DND-41 (cell line): Measurements from ENCODE around the gene TMEM232.
"Not testable (repeated sequence)": the region's sequence is repeated elsewhere in the genome, so short reads cannot be mapped to it uniquely, and the experiment has no call there.

Experiments used
- ATAC-seq: fragments of 200-7000 bp; cut with Tn5 transposase; 3 replicates; pipeline ENCODE4 v1.9.1; 2021; ENCODE audit warnings: low read depth; ENCODE audit not compliant: insufficient read depth
- DNase-seq: peaks from one replicate; pipeline ENCODE4 v3.0.0-alpha.2; 2020
- H2AFZ ChIP-seq: 2 replicates; pipeline ENCODE4 v1.6.0; 2012; ENCODE audit warnings: low read depth, low read length
- H3K27ac ChIP-seq: 2 replicates; pipeline ENCODE4 v1.5.1; 2012; ENCODE audit warnings: low read length, inconsistent platforms
- H3K27me3 ChIP-seq: fragments of 200-600 bp; sonication (generic); 2 replicates; pipeline ENCODE4 v1.6.0; 2012; ENCODE audit warnings: low read length, mild to moderate bottlenecking, inconsistent platforms; ENCODE audit not compliant: insufficient read depth, poor library complexity
- H3K36me3 ChIP-seq: 2 replicates; pipeline ENCODE4 v1.5.1; 2012; ENCODE audit warnings: low read length, inconsistent platforms; ENCODE audit not compliant: insufficient read depth
- H3K4me1 ChIP-seq: 2 replicates; pipeline ENCODE4 v1.5.1; 2012; ENCODE audit warnings: mild to moderate bottlenecking, low read length; ENCODE audit not compliant: insufficient read depth
- H3K4me2 ChIP-seq: 2 replicates; pipeline ENCODE4 v1.6.0; 2012; ENCODE audit warnings: mild to moderate bottlenecking, moderate library complexity, low read length, inconsistent platforms; ENCODE audit not compliant: insufficient read depth
- H3K4me3 ChIP-seq, 2 experiments: fragments of 200-600 bp in 1 of 2; shearing (Covaris generic) in 1 of 2; 2 replicates each; pipeline ENCODE4 v1.5.1; 2012 to 2016; ENCODE audit warnings: inconsistent platforms in 2 of 2, low read length in 2 of 2, mild to moderate bottlenecking in 2 of 2, low read depth in 1 of 2, moderate library complexity in 1 of 2
- H3K79me2 ChIP-seq: 2 replicates; pipeline ENCODE4 v1.6.0; 2012; ENCODE audit warnings: low read length, inconsistent platforms; ENCODE audit not compliant: insufficient read depth
- H3K9ac ChIP-seq: 2 replicates; pipeline ENCODE4 v1.6.0; 2012; ENCODE audit warnings: low read depth, mild to moderate bottlenecking, inconsistent platforms, low read length, moderate library complexity
- H3K9me3 ChIP-seq: 2 replicates; pipeline ENCODE4 v1.5.1; 2012; ENCODE audit warnings: low read length, moderate library complexity, mild to moderate bottlenecking, inconsistent platforms; ENCODE audit not compliant: insufficient read depth, severe bottlenecking
- H4K20me1 ChIP-seq: 2 replicates; pipeline ENCODE4 v1.6.0; 2012; ENCODE audit warnings: low read length; ENCODE audit not compliant: insufficient read depth
- CTCF ChIP-seq: IDR thresholded peaks from 2 replicates; pipeline ENCODE4 v1.5.1; 2012; ENCODE audit warnings: borderline replicate concordance, low read length, moderate library complexity, mild to moderate bottlenecking; ENCODE audit not compliant: poor library complexity, severe bottlenecking; ENCODE audit errors: extremely low read depth
- EZH2 ChIP-seq: IDR thresholded peaks from 3 replicates; pipeline ENCODE4 v1.6.1; 2012; ENCODE audit warnings: borderline replicate concordance, low read depth, mild to moderate bottlenecking, moderate library complexity, low read length, inconsistent platforms; ENCODE audit not compliant: severe bottlenecking

TMEM232 gene

GRCh38 chr5:110681109-110681508 is 45.4 kb downstream of the TMEM232 start:
- Histone ChIP-seq H2AFZ (no peak overlapping the region), H3K4me2 (no peak overlapping the region)
- TF ChIP-seq CTCF: no peak

GRCh38 chr5:110676554-110676953 is 49.9 kb downstream of the TMEM232 start:
- H3K9me3 ChIP-seq, H3K4me1 ChIP-seq, H3K27ac ChIP-seq, H2AFZ ChIP-seq, H3K27me3 ChIP-seq, H3K4me3 ChIP-seq, H3K9ac ChIP-seq, H4K20me1 ChIP-seq, H3K79me2 ChIP-seq, H3K4me2 ChIP-seq, H3K36me3 ChIP-seq, ATAC-seq, DNase-seq: not testable (repeated sequence)

More at GRCh38 chr5:110681109-110681508, 45.4 kb downstream of the TMEM232 start:
- ATAC-seq (no peak), DNase-seq (no peak)
- Histone ChIP-seq H3K9ac (no peak overlapping the region), H3K4me1 (peaks cover 5% of the 10 kb centered on the region), H3K27me3 (no peaks in the 10 kb centered on the region), H3K9me3 (no peaks in the 10 kb centered on the region), H3K79me2 (no peaks in the 10 kb centered on the region), H3K27ac (no peak overlapping the region), H4K20me1 (no peaks in the 10 kb centered on the region), H3K4me3 (no peak overlapping the region), H3K36me3 (no peaks in the 10 kb centered on the region)

GRCh38 chr5:110665184-110665726 is 61.2 kb downstream of the TMEM232 start:
- TF ChIP-seq CTCF: no peak
- no peak for TF ChIP-seq EZH2
- DNase-seq (no peak), ATAC-seq (no peak)
- Histone ChIP-seq H3K27ac (no peak overlapping the region), H3K4me2 (no peak overlapping the region), H4K20me1 (no peaks in the 10 kb centered on the region), H3K36me3 (no peaks in the 10 kb centered on the region), H3K9me3 (no peaks in the 10 kb centered on the region), H3K4me3 (no peak overlapping the region), H2AFZ (no peak overlapping the region), H3K4me1 (no peaks in the 10 kb centered on the region), H3K27me3 (no peaks in the 10 kb centered on the region), H3K79me2 (no peaks in the 10 kb centered on the region), H3K9ac (no peak overlapping the region)

GRCh38 chr5:110663525-110663924 is 62.9 kb downstream of the TMEM232 start:
- Histone ChIP-seq H3K4me2 (no peak overlapping the region), H3K27ac (no peak overlapping the region), H3K9ac (no peak overlapping the region), H3K4me3 (no peak overlapping the region), H3K27me3 (no peaks in the 10 kb centered on the region), H3K9me3 (no peaks in the 10 kb centered on the region), H3K79me2 (no peaks in the 10 kb centered on the region), H2AFZ (no peak overlapping the region), H3K36me3 (no peaks in the 10 kb centered on the region), H4K20me1 (no peaks in the 10 kb centered on the region), H3K4me1 (no peaks in the 10 kb centered on the region)
- ATAC-seq (no peak), DNase-seq (no peak)
- no peak for TF ChIP-seq EZH2
- TF ChIP-seq CTCF: no peak
